ENCODE data around the gene RNMT.
"Not testable (repeated sequence)": the region's sequence is repeated elsewhere in the genome, so short reads cannot be mapped to it uniquely, and the experiment has no call there.

RNMT gene

GRCh38 chr18:13725566-13726231 is 774 bp upstream of the RNMT start:
- peak overlapping the region; percentile 88 for H3K4me3 ChIP-seq (ENCODE audit: low read length)
- no peak for DNase-seq (ENCODE audit: low read depth, low spot score)

DNA sequence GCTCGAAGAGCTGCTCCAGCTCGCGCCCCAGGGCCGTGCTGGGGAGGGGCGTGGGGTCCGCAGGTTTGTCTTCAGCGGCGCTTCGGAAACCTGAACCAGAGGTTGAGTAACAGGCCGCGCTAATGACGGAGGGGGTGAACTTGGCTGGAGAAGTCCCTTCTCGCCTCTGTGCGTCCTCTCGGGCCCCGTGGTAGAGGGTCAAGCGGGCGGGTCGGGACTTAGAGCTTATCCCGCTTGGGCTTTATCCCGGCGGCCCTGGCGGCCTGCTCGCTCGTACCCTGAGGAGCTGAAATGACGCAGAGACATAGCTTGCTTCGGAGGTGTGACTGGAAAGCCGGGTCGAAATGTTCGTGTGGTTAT is 479 bp downstream of the RNMT start:
- peak overlapping the region; percentile 88 for H3K4me3 ChIP-seq (ENCODE audit: low read length)
- DNase-seq (ENCODE audit: low read depth, low spot score): no peak

DNA sequence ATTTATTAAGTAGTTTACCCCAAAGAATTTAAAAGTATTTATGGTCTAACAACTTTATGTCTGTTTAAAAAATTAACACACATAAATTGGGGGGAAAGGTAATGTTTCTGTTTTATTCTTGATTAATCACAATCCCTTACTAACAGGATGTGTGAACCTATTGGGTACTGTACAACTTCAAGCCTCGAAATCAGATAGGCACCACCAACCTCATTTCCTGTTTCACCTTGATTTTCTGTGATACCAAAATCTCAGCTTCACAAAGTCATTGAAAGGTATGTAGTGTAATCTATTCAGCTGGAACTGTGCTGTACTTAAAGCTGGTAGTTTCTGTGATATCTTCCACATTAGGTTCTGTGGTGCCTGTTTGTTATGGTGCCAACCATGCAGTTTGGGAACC is 4.0 kb downstream of the RNMT start:
- peak; percentile 17 for DNase-seq (ENCODE audit: low read depth, low spot score)
- H3K4me3 ChIP-seq (ENCODE audit: low read length): no peak overlapping the region

DNA sequence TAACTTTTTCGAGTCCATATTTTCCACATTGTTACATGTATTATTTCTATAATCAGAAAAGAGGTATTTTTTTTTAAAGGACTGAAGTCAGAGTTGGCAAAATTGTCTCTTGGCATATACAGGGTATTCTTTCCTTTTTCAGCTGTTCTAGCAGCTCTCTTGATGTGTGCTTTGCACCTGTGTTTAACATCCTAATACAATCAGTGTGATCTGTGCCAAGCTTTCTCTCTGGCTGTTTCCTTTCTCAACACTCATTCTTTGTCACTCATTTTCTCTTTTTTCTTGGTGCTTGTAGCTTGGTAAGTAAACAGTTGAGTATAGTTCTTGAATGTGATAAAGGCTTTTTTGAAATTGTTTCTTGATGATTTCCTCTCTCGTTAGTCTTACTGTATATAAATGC is 9.2 kb downstream of the RNMT start:
- no peak for DNase-seq (ENCODE audit: low read depth, low spot score)
- no peak overlapping the region for H3K4me3 ChIP-seq (ENCODE audit: low read length)

GRCh38 chr18:13745696-13746095 is 19.2 kb downstream of the RNMT start:
- no peak for DNase-seq (ENCODE audit: low read depth, low spot score)
- no peak overlapping the region for H3K4me3 ChIP-seq (ENCODE audit: low read length)

GRCh38 chr18:13746633-13747032 is 20.2 kb downstream of the RNMT start:
- no peak overlapping the region for H3K4me3 ChIP-seq (ENCODE audit: low read length)
- DNase-seq (ENCODE audit: low read depth, low spot score): no peak

DNA sequence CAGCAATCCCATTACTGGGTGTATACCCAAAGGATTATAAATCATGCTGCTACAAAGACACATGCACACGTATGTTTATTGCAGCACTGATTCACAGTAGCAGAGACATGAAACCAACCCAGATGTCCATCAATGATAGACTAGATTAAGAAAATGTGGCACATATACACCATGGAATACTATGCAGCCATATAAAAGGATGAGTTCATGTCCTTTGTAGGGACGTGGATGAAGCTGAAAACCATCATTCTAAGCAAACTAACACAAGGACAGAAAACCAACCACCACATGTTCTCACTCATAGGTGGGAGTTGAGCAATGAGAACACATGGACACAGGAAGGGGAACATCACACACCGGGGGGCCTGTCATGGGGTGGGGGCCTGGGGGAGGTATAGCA is 25.1 kb downstream of the RNMT start:
- DNase-seq (ENCODE audit: low read depth, low spot score); H3K4me3 ChIP-seq (ENCODE audit: low read length): not testable (repeated sequence)

GRCh38 chr18:13756261-13756660 is 29.8 kb downstream of the RNMT start:
- no peak overlapping the region for H3K4me3 ChIP-seq (ENCODE audit: low read length)
- DNase-seq (ENCODE audit: low read depth, low spot score): no peak

DNA sequence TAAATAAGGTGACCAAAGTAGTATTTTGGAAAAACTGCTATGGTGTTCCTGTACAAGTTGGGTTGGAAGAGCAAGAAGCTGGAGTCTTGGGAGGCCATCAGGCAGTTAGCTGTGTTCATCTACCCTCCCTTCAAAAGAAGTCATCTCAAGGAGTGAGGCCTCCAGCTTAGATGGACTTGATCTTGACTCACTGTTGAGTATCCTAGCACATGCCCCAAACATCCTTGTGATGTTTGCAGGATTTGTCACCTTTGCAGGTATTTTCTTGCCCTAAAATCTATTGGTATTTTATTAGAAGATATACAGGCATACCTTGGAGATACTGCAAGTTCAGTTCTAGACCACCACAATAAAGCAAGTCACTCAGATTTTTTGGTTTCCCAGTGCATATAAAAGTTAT is 30.2 kb downstream of the RNMT start:
- DNase-seq (ENCODE audit: low read depth, low spot score): no peak
- H3K4me3 ChIP-seq (ENCODE audit: low read length): no peak overlapping the region

GRCh38 chr18:13758622-13759021 is 32.1 kb downstream of the RNMT start:
- H3K4me3 ChIP-seq (ENCODE audit: low read length): no peak overlapping the region
- no peak for DNase-seq (ENCODE audit: low read depth, low spot score)

DNA sequence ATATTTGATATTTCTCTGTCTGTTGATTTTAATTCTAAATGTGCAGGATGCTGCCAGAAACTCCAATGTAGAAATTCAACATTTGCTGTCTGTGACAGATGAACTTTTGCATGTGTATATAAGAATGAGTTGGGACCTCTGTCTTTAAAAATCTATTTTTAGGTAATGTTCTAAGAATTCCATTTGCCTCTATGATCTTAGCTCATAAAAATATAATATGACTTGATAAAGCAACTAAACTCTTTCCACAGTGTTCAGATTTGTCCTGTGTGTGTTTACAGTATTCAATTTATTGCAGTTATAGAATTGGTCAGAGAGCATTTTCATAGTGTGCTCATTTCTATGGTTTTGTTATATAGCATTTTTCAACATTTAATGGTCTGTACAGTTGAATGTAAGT is 33.6 kb downstream of the RNMT start:
- H3K4me3 ChIP-seq (ENCODE audit: low read length): no peak overlapping the region
- DNase-seq (ENCODE audit: low read depth, low spot score): no peak

- no peak overlapping the region for H3K4me3 ChIP-seq (ENCODE audit: low read length)
- no peak for DNase-seq (ENCODE audit: low read depth, low spot score)
Observed at GRCh38 chr18:13762690-13763439, 36.4 kb downstream of the RNMT start.

- H3K4me3 ChIP-seq (ENCODE audit: low read length): no peak overlapping the region
Observed at GRCh38 chr18:13775058-13775457, 48.6 kb downstream of the RNMT start.

DNA sequence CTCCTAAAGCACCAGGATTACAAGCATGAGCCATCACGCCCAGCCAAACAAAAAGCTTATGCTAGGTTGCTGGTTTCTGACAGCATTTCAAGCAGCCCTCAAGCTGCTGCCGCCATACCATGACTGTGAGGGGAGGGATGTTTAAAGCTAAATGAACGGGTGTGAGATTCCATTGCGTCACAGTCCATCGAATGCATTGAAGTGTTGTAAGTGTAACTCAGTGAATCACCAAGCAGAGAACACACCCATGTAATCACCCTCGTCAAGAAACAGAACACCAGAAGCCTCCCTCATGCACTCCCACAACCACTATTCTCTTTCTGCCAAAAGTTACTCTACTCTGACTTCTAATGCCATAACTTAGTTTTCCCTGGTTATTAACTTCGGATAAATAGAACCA is 64.7 kb downstream of the RNMT start:
- no peak for DNase-seq (ENCODE audit: low read depth, low spot score)
- no peak overlapping the region for H3K4me3 ChIP-seq (ENCODE audit: low read length)

More at GRCh38 chr18:13775058-13775457, 48.6 kb downstream of the RNMT start:
- no peak for DNase-seq (ENCODE audit: low read depth, low spot score)

- no peak overlapping the region for H3K4me3 ChIP-seq (ENCODE audit: low read length)
- DNase-seq (ENCODE audit: low read depth, low spot score): no peak
Observed at GRCh38 chr18:13793819-13794218, 67.3 kb downstream of the RNMT start.

DNA sequence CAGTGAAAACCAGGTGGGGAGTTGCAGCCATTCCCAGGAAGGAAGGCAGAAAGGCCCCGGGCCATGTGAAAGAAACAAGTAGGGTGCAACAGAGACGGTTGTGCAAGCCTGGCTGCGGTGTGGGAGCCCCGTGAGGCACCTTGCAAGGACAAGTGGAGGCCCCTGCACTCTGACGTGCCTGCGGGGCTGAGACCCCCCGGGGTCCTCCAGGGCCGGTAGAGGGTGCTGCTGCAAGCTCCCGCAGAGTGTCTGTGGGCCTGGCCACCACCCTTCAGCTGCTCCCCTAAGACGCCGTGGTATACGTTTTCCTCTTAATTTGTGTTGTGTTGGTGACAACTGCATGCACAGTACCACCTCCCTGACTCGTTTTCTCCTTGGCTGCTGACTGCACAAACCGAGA is 70.0 kb downstream of the RNMT start:
- no peak for DNase-seq (ENCODE audit: low read depth, low spot score)
- no peak overlapping the region for H3K4me3 ChIP-seq (ENCODE audit: low read length)

DNA sequence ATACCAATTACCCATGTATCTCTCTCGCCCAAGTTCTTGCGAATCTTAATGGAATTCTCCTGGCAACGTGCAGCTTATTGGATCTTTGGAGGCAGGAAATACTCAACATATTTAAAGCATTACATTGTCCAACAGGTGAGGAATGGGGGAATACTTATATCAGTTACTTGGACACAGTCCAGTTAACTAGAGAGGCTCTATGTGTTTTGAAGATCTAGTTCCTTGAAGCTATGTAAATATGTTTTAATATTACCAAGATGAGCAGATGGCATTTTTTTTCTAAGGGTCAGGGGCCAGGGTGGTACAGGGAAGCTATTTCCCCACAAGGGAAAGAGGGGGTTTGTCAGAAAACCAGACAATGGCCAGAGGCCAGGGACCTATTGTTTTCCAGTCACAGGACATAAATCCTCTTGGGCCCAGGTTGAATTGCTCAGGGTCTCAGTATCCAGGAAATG is 70.7 kb downstream of the RNMT start:
- H3K4me3 ChIP-seq (ENCODE audit: low read length): no peak overlapping the region
- DNase-seq (ENCODE audit: low read depth, low spot score): no peak

- no peak for DNase-seq (ENCODE audit: low read depth, low spot score)
- no peak overlapping the region for H3K4me3 ChIP-seq (ENCODE audit: low read length)
Observed at GRCh38 chr18:13799396-13799795, 72.9 kb downstream of the RNMT start.

GRCh38 chr18:13800505-13801259 is 74.2 kb downstream of the RNMT start:
- H3K4me3 ChIP-seq (ENCODE audit: low read length): no peak overlapping the region
- DNase-seq (ENCODE audit: low read depth, low spot score): no peak

- no peak for DNase-seq (ENCODE audit: low read depth, low spot score)
- no peak overlapping the region for H3K4me3 ChIP-seq (ENCODE audit: low read length)
Observed at GRCh38 chr18:13801260-13801601, 74.8 kb downstream of the RNMT start.

Measured in Jurkat, Clone E6-1 (cell line).